KOPT-K1 (cell line): Measurements from ENCODE around the gene KDM5C.

ENCODE experiments used
- H3K27ac ChIP-seq: fragments of 200-600 bp; sonication (generic); 2 replicates; pipeline ENCODE4 v1.5.1; 2016; ENCODE audit warnings: antibody characterized with exemption, mild to moderate bottlenecking, low read depth, low read length; ENCODE audit not compliant: poor library complexity, severe bottlenecking
- H3K36me3 ChIP-seq: fragments of 200-600 bp; sonication (generic); 2 replicates; pipeline ENCODE4 v1.5.1; 2017; ENCODE audit warnings: antibody characterized with exemption, mild to moderate bottlenecking, low read length, moderate library complexity; ENCODE audit not compliant: insufficient read depth
- H3K9me3 ChIP-seq: fragments of 200-600 bp; sonication (generic); 2 replicates; pipeline ENCODE4 v1.5.1; 2017; ENCODE audit warnings: antibody characterized with exemption, low read length, mild to moderate bottlenecking; ENCODE audit not compliant: insufficient read depth, poor library complexity, severe bottlenecking

KDM5C gene

DNA sequence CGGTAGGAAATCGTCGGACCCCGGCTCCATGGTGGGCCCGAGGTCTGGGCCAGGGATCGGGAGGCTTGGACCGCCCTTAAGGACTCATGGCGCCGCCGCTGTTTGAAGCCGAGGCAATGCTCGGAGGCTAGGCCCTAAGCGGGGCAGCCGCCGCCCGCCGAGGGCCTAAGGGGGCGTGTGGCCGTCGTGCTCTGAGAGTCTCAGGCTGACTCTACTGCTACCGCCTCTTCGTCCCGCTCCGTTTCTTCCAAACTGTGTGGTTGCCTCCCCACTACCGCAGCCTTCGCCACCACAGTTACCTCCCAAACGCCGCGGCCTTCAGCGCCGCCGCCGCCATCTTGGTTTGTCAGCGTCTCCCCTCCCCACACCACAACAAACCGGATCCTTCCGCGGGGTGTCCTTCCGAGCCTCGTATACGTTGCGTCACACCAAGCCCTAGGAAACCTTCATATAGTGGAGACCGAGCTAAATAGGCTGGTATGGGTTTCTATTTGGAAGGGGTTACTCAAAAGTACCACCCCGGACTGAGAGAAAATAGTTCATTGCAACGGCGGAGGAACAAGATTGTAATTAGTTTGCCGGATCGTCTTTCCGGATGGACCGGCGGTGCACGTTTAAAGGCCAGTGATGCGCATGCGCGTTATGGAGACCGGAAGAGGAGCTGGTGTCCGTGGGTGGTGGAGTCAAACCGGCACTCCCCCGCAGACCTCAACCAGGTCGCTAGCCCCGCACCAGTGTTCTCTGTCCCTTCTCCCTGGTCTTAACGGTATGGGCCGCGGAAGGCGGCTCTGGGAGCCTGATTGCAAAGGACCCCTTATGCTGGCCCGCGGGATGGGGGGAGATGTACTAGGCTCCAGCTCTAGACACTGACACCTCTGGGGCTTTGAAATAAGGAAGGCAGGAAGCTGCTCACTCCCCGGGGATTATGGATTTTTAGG lies at the start of gene KDM5C:
TSS of gene KDM5C (minus strand) at position 348 of the 938 bp plus-strand sequence. CDS start at position 30, 318 bp downstream.
- H3K27ac ChIP-seq, result peak within 1 kb of the TSS; percentile 94
- peaks cover 25% of the 10 kb centered on the region for H3K36me3 ChIP-seq
- no peaks in the 10 kb centered on the region for H3K9me3 ChIP-seq

GRCh38 chrX:53272808-53273337 lies 47.9 kb upstream of the KDM5C start:
- H3K27ac ChIP-seq, result no peak overlapping the region
- no peaks in the 10 kb centered on the region for H3K36me3 ChIP-seq

GRCh38 chrX:53269536-53270107 lies 44.6 kb upstream of the KDM5C start:
- H3K27ac ChIP-seq, result no peak overlapping the region
- no peaks in the 10 kb centered on the region for H3K9me3 ChIP-seq
- H3K36me3 ChIP-seq, result no peaks in the 10 kb centered on the region

More at GRCh38 chrX:53272808-53273337, 47.9 kb upstream of the KDM5C start:
- no peaks in the 10 kb centered on the region for H3K9me3 ChIP-seq

DNA sequence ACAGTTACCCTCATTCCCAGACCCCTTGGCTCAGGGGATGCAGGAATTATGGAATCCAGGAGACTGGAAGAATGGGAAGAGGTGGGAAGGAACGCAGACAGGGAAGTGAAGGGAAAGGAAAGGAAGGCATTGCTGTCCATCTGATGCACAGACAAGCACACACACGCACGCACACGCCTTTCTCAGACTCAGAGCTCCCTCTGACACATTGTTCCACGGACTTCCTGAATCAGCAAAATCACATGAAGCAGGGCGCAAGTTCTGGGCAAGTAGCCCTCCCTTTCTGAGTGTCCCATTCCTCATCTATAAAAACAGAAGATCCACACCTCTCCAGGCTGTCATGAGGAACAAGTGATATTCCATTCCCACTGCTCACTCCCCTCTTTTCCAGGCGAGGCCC lies 43.2 kb upstream of the KDM5C start:
- Histone ChIP-seq H3K36me3 (no peaks in the 10 kb centered on the region), H3K9me3 (no peaks in the 10 kb centered on the region), H3K27ac (no peak overlapping the region)

- H3K9me3 ChIP-seq, result no peaks in the 10 kb centered on the region
- H3K27ac ChIP-seq, result no peak overlapping the region
- H3K36me3 ChIP-seq, result no peaks in the 10 kb centered on the region
These were observed 41.9 kb upstream of the KDM5C start for GRCh38 chrX:53266914-53267313.

- H3K9me3 ChIP-seq, result no peaks in the 10 kb centered on the region
- H3K27ac ChIP-seq, result no peak overlapping the region
- no peaks in the 10 kb centered on the region for H3K36me3 ChIP-seq
These were observed 41.0 kb upstream of the KDM5C start for GRCh38 chrX:53265771-53266574.

- Histone ChIP-seq H3K27ac (no peak overlapping the region), H3K36me3 (no peaks in the 10 kb centered on the region), H3K9me3 (no peaks in the 10 kb centered on the region)
These were observed 38.6 kb upstream of the KDM5C start for GRCh38 chrX:53263597-53264094.

DNA sequence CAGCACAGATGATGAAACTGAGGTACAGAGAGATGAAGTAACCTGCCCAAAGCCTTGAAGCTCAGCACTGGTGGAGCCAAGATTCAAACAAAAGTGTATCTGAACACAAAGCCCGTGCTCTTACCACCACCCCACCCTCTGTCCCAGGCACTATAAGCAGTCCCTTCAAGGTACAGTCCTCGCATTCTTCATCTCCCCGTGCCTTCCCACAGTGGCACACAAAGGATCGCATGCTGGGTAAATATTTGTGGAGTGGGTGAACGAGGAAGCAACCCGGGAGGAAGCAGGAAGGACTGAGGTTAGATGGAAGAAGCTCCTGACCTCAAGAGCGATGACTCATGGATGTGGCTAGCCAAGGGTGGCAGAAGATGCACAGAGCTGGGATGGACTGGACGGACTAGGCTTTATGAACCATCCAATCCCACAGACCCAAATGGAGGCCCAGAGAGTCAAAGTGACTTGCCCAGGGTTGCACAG lies 37.9 kb upstream of the KDM5C start:
- Histone ChIP-seq H3K36me3 (no peaks in the 10 kb centered on the region), H3K9me3 (no peaks in the 10 kb centered on the region), H3K27ac (no peak overlapping the region)

- no peaks in the 10 kb centered on the region for H3K36me3 ChIP-seq
- no peaks in the 10 kb centered on the region for H3K9me3 ChIP-seq
- H3K27ac ChIP-seq, result no peak overlapping the region
These were observed 37.3 kb upstream of the KDM5C start for GRCh38 chrX:53262189-53262917.

- H3K27ac ChIP-seq, result no peak overlapping the region
- no peaks in the 10 kb centered on the region for H3K9me3 ChIP-seq
- H3K36me3 ChIP-seq, result no peaks in the 10 kb centered on the region
These were observed 36.5 kb upstream of the KDM5C start for GRCh38 chrX:53261355-53261972.

DNA sequence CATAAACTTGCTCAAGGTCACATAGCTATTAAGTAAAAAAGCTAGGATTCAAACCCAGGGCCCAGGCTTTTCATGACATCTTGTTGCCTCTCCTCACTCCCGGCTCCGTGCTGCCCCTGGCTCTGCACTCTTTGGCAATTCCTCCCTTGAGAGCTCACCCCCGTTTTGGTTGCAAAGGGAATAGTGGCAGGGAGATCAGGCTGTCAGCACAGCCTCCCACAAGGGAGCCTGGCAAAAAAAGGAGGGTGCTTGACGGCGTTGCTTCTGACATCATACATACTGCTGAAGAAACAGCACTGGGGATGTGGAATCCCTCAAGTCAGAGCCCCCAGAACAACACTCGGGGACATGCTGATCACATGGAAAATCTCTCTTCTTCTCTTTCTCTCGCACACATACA lies 35.8 kb upstream of the KDM5C start:
- H3K27ac ChIP-seq, result no peak overlapping the region
- no peaks in the 10 kb centered on the region for H3K9me3 ChIP-seq
- no peaks in the 10 kb centered on the region for H3K36me3 ChIP-seq

DNA sequence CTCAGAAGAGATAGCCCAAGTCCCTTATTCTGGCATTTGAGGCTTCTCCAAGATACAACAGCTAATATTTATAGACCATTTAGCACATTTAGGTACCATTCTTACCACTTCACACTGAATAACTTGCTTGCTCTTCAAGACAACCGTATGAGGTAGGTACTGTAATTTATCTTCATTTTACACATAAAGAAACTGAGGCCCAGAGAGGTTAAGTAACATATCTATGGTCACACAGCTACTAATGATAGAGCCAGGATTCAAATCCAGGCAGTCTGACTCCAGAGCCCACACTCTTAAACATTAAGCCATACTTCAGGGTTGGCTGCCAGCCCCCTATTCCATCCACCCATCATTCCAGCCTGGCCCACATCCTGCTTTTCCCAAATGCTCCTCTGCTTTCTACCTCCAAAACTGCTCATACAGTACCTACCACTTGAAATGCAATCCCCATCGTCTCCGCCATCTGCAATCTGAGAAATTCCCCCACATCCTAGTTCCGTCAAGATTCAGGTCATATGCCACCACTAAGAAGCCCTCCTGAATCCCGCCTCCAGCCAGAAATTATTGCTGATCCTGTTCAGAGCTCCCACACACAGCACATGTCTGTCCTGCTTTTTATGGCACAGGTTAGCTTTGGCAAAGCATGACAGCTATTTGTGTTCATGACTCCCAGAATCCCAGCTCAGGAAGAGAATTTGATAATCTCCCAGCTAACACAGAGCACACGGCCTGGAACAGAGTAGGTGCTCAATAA lies 32.8 kb upstream of the KDM5C start:
- no peaks in the 10 kb centered on the region for H3K36me3 ChIP-seq
- H3K9me3 ChIP-seq, result no peaks in the 10 kb centered on the region
- H3K27ac ChIP-seq, result no peak overlapping the region

DNA sequence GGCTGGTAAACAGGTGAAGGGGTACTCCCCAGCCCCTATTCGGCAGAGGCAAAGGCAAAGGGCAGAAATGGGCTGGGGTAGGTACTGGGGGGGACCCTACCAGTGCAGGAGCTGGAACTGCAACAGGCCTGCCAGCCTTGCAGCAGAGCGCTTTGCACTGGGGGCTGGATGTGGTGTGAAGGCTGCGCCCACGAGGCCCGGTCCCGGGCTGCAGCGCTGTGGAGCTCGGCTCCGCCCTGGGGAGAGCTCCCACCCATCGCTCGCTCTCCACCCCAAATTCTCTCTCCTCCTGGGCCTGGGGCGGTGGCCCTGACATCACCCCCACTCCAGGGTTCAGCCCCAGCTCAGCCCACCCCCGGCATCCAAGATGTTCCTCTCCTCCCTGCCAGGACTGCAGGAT lies 32.2 kb upstream of the KDM5C start:
- Histone ChIP-seq H3K9me3 (no peaks in the 10 kb centered on the region), H3K36me3 (no peaks in the 10 kb centered on the region), H3K27ac (no peak overlapping the region)
